ENCODE data around the gene SLPI.

Gene SLPI

GRCh38 chr20:45300961-45301360 lies 46.6 kb upstream of the SLPI start:
- 0 out of 2 replicates have a peak, but pooled peaks have one; percentile 19 for TF ChIP-seq YY1 (IDR thresholded peaks at IDR 0.05; ENCODE audit: low read depth)
- TF ChIP-seq RAD21 (IDR thresholded peaks at IDR 0.05; ENCODE audit: low read depth), result 0 out of 2 replicates have a peak, but pooled peaks have one; percentile 12
- TF ChIP-seq FOXM1 (IDR thresholded peaks at IDR 0.05; ENCODE audit: borderline replicate concordance, low read depth), result no peak
- TF ChIP-seq, protein P1, sequence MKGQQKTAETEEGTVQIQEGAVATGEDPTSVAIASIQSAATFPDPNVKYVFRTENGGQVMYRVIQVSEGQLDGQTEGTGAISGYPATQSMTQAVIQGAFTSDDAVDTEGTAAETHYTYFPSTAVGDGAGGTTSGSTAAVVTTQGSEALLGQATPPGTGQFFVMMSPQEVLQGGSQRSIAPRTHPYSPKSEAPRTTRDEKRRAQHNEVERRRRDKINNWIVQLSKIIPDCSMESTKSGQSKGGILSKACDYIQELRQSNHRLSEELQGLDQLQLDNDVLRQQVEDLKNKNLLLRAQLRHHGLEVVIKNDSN (IDR thresholded peaks at IDR 0.05), result no peak

DNA sequence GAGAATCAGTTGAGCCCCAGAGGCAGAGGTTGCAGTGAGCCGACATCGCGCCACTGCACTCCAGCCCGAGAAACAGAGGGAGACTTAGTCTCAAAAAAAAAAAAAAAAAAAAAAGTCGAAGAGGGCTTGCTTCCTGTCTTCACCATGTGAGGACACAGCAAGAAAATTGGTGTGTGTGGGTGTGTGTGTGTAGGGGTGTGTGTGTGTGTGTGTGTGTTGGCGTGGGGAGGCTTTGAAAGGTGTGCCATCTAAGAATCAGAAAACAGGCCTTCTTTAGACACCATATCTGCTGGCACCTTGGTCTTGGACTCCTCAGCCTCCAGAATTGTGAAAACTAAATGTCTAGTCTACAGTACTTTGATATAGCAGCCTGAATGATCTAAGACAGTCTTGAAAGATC lies 45.4 kb upstream of the SLPI start:
- TF ChIP-seq RAD21 (IDR thresholded peaks at IDR 0.05; ENCODE audit: low read depth) (no peak), TEAD4 (IDR thresholded peaks at IDR 0.05) (no peak), EP300 (IDR thresholded peaks at IDR 0.05; ENCODE audit: borderline replicate concordance) (no peak), CEBPB (IDR thresholded peaks at IDR 0.05) (no peak), MAX (IDR thresholded peaks at IDR 0.05) (no peak), NFIC (IDR thresholded peaks at IDR 0.05) (no peak), ZBTB7A (IDR thresholded peaks at IDR 0.05; ENCODE audit: low read depth) (no peak), YY1 (IDR thresholded peaks at IDR 0.05; ENCODE audit: low read depth) (no peak), EGR1 (IDR thresholded peaks at IDR 0.05) (no peak), TAF1 (IDR thresholded peaks at IDR 0.05; ENCODE audit: low read depth) (no peak)
- TF ChIP-seq, protein P1 (IDR thresholded peaks at IDR 0.05), result no peak

DNA sequence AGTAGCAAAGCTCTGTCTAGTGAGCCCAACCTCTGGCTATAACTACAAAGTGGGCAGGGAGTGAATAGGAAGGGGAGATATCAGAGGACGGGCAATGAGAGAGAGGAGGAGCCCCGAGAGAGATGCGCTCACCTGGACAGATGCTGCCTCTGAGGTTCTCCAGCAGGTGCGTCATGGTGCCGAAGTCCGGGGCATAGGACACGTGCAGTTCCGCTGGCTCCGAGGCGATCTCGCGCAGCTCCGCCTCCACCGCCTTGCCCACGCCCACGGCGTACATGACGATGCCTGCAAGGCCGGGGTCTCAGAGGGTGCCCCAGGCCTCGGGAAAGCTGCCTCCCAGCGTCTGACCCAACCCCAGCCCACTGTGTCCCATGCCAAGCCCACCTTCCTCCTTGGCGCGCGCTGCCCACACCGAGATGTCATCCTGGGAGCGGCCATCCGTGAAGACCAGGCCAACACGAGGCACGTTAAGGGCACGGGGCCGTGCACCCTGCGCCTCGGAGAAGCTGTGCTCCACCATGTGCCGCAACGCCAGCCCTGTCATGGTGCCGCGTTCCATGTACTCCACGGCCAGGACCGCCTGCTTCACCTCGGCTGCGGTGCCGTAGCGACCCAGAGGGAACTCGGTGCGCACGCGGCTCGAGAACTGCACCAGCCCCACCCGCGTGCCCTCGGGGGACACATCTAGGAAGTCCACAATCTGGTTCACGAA lies 43.6 kb upstream of the SLPI start:
- TF ChIP-seq RAD21 (IDR thresholded peaks at IDR 0.05; ENCODE audit: low read depth), result no peak
- TF ChIP-seq CREB1 (IDR thresholded peaks at IDR 0.05; ENCODE audit: low read depth), result no peak
- TF ChIP-seq EGR1 (IDR thresholded peaks at IDR 0.05), result no peak
- TF ChIP-seq TAF1 (IDR thresholded peaks at IDR 0.05; ENCODE audit: low read depth), result no peak
- TF ChIP-seq EP300 (IDR thresholded peaks at IDR 0.05; ENCODE audit: borderline replicate concordance), result no peak
- TF ChIP-seq, protein P2, sequence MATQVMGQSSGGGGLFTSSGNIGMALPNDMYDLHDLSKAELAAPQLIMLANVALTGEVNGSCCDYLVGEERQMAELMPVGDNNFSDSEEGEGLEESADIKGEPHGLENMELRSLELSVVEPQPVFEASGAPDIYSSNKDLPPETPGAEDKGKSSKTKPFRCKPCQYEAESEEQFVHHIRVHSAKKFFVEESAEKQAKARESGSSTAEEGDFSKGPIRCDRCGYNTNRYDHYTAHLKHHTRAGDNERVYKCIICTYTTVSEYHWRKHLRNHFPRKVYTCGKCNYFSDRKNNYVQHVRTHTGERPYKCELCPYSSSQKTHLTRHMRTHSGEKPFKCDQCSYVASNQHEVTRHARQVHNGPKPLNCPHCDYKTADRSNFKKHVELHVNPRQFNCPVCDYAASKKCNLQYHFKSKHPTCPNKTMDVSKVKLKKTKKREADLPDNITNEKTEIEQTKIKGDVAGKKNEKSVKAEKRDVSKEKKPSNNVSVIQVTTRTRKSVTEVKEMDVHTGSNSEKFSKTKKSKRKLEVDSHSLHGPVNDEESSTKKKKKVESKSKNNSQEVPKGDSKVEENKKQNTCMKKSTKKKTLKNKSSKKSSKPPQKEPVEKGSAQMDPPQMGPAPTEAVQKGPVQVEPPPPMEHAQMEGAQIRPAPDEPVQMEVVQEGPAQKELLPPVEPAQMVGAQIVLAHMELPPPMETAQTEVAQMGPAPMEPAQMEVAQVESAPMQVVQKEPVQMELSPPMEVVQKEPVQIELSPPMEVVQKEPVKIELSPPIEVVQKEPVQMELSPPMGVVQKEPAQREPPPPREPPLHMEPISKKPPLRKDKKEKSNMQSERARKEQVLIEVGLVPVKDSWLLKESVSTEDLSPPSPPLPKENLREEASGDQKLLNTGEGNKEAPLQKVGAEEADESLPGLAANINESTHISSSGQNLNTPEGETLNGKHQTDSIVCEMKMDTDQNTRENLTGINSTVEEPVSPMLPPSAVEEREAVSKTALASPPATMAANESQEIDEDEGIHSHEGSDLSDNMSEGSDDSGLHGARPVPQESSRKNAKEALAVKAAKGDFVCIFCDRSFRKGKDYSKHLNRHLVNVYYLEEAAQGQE (IDR thresholded peaks at IDR 0.05; ENCODE audit: low read depth), result no peak
- TF ChIP-seq CEBPB (IDR thresholded peaks at IDR 0.05), result no peak
- TF ChIP-seq YY1 (IDR thresholded peaks at IDR 0.05; ENCODE audit: low read depth), result no peak
- TF ChIP-seq TCF12 (IDR thresholded peaks at IDR 0.05; ENCODE audit: low read depth), result no peak
- TF ChIP-seq TEAD4 (IDR thresholded peaks at IDR 0.05), result no peak
- TF ChIP-seq, protein P1 (IDR thresholded peaks at IDR 0.05), result no peak
- no peak for TF ChIP-seq ZBTB7A (IDR thresholded peaks at IDR 0.05; ENCODE audit: low read depth)
- TF ChIP-seq NFIC (IDR thresholded peaks at IDR 0.05), result no peak
- TF ChIP-seq MAX (IDR thresholded peaks at IDR 0.05), result no peak
- no peak for TF ChIP-seq FOXM1 (IDR thresholded peaks at IDR 0.05; ENCODE audit: borderline replicate concordance, low read depth)

- no peak for TF ChIP-seq NFIC (IDR thresholded peaks at IDR 0.05)
- TF ChIP-seq TAF1 (IDR thresholded peaks at IDR 0.05; ENCODE audit: low read depth), result no peak
Observed at GRCh38 chr20:45294659-45295058, 40.3 kb upstream of the SLPI start.

GRCh38 chr20:45294003-45294368 lies 39.6 kb upstream of the SLPI start:
- TF ChIP-seq TEAD4 (IDR thresholded peaks at IDR 0.05), result no peak
- TF ChIP-seq NFIC (IDR thresholded peaks at IDR 0.05), result no peak
- TF ChIP-seq, protein P2 (IDR thresholded peaks at IDR 0.05; ENCODE audit: low read depth), result no peak
- no peak for TF ChIP-seq FOXM1 (IDR thresholded peaks at IDR 0.05; ENCODE audit: borderline replicate concordance, low read depth)
- TF ChIP-seq RAD21 (IDR thresholded peaks at IDR 0.05; ENCODE audit: low read depth), result no peak
- no peak for TF ChIP-seq MAX (IDR thresholded peaks at IDR 0.05)
- TF ChIP-seq EGR1 (IDR thresholded peaks at IDR 0.05), result no peak
- TF ChIP-seq CREB1 (IDR thresholded peaks at IDR 0.05; ENCODE audit: low read depth), result no peak

All from Ishikawa (cell line).